Measurements from ENCODE around the gene ABHD2.
"Not testable (repeated sequence)": the region's sequence is repeated elsewhere in the genome, so short reads cannot be mapped to it uniquely, and the experiment has no call there.

ABHD2 gene, protein sequence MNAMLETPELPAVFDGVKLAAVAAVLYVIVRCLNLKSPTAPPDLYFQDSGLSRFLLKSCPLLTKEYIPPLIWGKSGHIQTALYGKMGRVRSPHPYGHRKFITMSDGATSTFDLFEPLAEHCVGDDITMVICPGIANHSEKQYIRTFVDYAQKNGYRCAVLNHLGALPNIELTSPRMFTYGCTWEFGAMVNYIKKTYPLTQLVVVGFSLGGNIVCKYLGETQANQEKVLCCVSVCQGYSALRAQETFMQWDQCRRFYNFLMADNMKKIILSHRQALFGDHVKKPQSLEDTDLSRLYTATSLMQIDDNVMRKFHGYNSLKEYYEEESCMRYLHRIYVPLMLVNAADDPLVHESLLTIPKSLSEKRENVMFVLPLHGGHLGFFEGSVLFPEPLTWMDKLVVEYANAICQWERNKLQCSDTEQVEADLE

GRCh38 chr15:89087830-89088604, at the start of gene ABHD2:
TSS of gene ABHD2 (plus strand) at chr15:89088456. CDS start at chr15:89116328, 27,872 bp downstream.
- DNase-seq (ENCODE audit: low read depth), result peak; percentile 95

DNA sequence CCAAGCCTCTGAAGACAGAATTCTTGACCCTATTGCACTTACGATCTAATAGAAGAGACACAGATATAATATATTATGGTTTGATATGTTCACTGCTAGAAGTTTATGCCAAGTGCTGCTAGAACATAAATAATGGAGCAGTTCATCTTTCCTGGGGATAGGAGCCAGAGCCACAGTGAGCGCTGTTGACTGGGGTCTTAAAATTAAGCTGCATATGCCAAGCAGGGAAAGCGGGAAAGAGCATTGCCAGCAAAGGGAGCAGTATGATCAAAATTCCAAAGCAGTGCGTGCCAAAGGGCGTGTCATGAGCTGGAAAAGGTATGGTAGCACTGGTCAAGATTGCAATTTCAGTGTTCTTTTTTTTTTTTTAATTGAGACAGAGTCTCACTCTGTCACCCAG, 49.1 kb upstream of the ABHD2 start:
- DNase-seq (ENCODE audit: low read depth), result no peak

- no peak for DNase-seq (ENCODE audit: low read depth)
Measured at GRCh38 chr15:89041507-89041906, 46.7 kb upstream of the ABHD2 start.

- DNase-seq (ENCODE audit: low read depth), result no peak
Measured at GRCh38 chr15:89042387-89042786, 45.9 kb upstream of the ABHD2 start.

GRCh38 chr15:89043031-89044002, 44.9 kb upstream of the ABHD2 start:
- no peak for DNase-seq (ENCODE audit: low read depth)

GRCh38 chr15:89049016-89049666, 39.1 kb upstream of the ABHD2 start:
- not testable (repeated sequence) for DNase-seq (ENCODE audit: low read depth)

DNA sequence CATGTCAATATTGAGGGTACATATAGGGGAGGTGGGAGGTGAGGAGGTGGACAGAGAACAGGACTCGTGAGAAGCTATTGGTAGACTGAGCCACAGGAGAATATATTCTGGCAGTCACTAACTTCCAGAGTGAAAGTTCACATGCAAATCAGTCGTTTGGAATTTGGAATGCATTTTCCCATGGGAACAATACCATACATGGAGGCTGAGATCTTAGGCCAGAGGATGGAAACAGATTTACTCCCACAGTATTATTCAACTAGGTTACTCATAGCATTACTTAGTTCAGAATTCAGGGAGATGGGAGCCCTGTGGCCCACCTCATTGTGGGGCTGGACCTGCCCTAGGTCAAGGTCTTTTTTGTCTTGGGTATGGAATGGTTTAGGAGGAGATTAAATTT, 36.4 kb upstream of the ABHD2 start:
- no peak for DNase-seq (ENCODE audit: low read depth)

DNA sequence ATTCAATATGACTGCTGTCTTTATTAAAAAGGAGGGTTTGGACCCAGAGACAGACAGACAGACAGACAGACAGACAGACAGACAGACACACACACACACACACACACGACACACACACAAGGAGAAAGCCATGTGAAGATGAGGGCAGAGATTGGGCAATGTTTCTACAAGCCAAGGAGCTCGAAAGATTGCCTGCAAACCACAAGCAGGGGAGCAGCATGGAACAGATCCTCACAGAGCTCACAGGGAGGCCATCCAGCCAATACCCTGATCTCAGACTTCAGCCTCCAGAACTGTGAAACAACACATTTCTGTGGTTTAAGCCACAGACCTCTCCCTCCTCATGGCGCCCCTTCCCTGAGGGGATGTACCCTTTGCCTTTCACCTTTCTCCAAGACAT, 35.8 kb upstream of the ABHD2 start:
- DNase-seq (ENCODE audit: low read depth), result no peak

GRCh38 chr15:89054873-89055272, 33.4 kb upstream of the ABHD2 start:
- DNase-seq (ENCODE audit: low read depth), result no peak

DNA sequence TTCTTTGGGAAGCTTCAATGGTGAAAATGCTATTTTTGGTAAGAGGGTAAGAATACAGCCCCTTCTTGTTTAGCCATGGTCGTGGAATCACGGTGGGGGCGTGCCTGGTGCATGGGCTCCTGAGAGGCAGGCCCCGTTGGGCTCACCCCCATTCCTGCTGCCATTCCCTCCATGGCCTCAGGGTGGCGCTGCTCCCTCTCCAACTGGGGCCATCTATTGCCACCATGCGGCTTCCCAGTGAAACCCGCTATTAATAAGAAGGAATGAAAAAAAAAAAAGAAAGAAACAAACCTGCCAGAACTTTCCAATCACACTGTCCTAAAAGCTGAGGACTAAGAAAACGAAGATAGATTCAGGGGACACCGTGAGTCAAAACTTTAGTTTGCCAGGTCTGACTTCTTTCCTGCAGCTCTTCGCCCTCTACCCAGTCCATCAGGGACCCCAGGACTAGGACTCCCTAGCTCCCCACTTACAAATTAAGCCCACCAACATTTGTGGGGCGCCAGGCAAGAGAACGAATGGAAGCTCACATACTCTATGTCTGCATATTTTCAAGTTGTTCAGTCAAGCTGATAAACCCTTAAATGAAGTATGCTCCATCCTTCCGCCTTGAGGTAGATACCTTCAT, 30.6 kb upstream of the ABHD2 start:
- peak; percentile 82 for DNase-seq (ENCODE audit: low read depth)

DNA sequence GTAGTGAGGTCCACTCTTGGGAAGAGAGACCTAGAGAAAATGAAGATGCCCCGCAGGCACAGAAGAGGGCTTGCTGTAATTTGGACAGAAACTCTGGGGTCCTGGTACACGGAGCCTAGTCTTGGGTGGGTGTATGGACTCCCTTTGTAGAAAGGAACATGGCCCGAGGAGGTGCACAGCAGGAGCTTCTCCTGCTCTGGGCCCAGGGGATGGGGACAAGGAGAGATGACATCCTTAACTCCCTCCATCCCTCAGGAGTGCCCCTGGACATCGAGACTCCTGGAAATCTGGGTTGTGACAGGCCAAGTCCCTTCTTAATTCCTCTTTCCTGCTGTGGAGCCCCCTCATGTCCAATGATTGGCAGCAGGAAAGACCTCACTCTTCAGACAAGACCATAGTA, 29.9 kb upstream of the ABHD2 start:
- DNase-seq (ENCODE audit: low read depth), result no peak

DNA sequence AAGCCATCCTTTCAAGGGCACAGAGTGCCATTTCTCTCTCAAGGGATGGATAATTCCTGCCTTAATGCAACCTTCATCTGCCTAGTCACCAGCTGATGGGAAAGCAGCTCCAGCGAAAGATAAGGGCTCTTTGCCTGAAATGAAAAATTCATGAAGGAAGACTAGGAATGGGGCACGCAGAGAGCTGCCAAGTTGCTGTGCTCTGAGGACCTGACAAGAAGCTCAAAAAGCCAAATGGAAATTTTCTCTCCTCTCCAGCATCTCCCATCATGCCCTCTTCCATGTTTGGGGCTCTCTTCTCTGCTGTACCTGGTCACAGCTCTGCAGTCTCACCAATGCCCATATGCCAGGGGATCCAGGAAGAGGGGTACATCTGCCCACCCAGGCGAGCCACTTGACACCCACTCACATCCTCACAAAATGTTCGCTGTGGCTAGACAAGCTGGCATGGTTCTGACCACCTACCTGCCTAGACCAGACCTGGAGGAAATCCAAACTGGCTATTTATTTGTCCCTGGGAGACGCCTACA, 29.3 kb upstream of the ABHD2 start:
- no peak for DNase-seq (ENCODE audit: low read depth)

- no peak for DNase-seq (ENCODE audit: low read depth)
Measured at GRCh38 chr15:89066280-89066679, 22.0 kb upstream of the ABHD2 start.

GRCh38 chr15:89067751-89068150, 20.5 kb upstream of the ABHD2 start:
- DNase-seq (ENCODE audit: low read depth), result no peak

DNA sequence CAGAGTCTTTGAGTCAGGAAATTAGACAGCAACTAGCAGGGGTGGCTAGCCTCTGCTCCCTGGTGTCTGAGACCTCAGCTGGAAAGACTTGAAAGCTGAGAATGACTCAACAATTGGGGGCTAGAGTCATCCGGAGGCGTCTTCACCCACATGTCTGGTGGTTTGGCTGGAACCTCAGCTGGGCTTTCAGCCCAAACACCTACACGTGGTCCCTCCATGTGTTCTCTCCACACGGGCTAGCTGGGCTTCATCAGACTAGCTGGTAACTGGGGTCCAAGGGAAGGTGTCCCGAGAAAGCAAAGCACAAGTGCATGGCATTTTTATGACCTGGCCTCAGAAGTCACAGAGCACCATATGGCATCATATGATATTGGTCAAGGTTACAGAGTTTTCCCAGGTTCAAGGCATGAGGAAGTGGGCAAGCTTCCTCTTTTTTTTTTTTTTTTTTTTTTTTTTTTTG, 19.9 kb upstream of the ABHD2 start:
- DNase-seq (ENCODE audit: low read depth), result no peak

- no peak for DNase-seq (ENCODE audit: low read depth)
Measured at GRCh38 chr15:89070197-89071124, 17.8 kb upstream of the ABHD2 start.

DNA sequence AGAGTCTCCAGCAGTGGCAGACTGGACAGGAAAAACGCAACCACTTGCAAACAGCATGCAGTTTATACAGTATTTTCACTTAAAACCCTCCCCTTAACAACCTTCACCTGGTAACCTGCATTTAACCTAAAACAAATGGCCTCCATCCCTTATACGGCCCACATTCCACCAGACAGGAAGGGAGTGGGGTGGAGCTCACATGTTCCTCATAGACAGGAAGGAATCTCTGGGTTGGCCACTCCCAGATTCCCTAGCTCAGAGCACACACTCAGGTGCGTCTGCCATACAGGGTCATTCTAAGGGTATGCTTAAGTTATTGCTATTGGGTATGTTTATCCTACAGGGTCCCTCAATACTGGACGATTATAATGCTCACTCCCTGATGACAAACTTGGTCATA, 16.8 kb upstream of the ABHD2 start:
- no peak for DNase-seq (ENCODE audit: low read depth)

DNA sequence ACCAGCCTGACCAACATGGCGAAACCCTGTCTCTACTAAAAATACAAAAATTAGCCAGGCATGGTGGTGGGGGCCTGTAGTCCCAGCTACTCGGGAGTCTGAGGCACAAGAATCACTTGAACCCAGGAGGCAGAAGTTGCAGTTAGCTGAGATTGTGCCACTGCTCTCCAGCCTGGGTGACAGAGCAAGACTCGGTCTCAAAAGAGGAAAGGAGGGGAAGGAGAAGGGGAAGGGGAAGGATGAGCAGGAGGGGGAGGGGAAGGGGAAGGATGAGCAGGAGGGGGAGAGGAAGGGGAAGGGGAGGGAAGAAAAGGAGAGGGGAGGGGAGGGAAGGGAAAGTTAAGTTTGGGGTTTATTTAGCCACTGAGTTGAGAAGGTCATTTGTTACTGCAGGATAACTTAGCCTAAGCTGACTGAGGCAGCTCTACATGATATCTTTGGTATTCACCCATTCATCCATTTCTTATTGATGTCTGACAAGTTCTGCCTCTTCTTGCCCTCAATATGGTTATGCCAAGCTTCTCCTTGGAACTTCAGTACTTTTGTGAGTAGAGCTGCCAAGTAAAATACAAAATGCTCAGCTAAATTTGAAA, 15.9 kb upstream of the ABHD2 start:
- DNase-seq (ENCODE audit: low read depth), result no peak

DNA sequence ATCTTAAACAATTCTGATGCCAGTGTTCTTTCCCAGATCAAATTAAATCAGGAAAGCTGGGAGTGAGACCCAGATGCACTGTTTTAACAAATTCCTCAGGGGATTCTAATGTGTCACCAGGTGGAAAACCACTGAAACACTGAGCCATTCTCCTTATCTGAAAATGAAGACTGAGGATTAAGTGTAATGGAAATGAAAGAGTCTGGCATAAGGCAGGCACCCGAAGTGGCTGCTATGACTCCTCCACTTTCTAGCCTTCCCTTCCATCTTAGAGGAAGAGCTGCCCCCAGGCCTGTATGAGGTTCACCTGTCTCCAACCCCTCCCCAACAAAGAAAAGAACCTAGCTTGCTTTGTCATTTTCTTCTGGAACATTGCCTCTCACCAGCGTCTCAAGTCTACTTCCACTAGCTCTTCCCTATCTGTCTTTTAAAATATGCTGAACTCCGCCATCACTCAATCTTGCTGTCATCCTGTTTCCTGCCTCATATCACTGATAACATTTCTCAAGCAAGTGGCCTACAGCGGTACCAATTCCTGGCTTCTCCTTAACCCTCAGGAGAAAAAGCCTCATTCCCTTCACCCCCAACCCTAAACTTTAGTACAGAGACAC, 13.7 kb upstream of the ABHD2 start:
- DNase-seq (ENCODE audit: low read depth), result no peak

All from activated T-cell treated with anti-CD3 and anti-CD28 coated beads for 1 hour (primary cell).